OCI-LY7 (cell line): ENCODE data around the gene STXBP6.

Source experiments
- EZH2phosphoT487 ChIP-seq: fragments of 200-600 bp; sonication (generic); IDR thresholded peaks from 2 replicates; pipeline ENCODE4 v1.6.1; 2018; ENCODE audit warnings: low read depth, borderline replicate concordance, mild to moderate bottlenecking, mixed run types, antibody characterized with exemption, low read length, moderate library complexity, mixed read lengths
- TF ChIP-seq, protein P1 (sequence below): fragments of 200-600 bp; sonication (generic); conservative IDR thresholded peaks from 2 replicates; pipeline ENCODE4 v1.5.1; 2014; ENCODE audit warnings: mild to moderate bottlenecking, antibody characterized with exemption, low read length, moderate library complexity, mixed read lengths

DNA sequence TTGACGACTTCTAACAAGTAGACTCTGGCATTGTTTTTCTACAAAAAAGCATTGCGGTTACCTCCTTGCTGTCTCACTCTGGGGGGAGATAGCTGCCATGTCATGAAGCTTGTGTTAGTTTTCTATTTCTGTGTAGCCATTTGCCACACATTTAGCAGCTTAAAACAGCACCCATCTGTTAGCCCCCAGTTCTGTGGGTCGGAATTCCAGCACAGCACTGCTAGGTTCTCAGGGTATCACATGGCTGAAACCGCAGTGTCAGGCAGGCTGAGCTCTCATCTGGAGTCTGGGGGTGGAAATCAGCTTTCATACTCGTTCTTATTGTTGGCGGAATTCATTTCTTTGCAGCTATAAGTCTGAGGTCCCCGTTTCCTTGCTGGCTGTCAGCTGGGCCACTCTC is 19.9 kb upstream of the STXBP6 start:
- TF ChIP-seq, protein P1, sequence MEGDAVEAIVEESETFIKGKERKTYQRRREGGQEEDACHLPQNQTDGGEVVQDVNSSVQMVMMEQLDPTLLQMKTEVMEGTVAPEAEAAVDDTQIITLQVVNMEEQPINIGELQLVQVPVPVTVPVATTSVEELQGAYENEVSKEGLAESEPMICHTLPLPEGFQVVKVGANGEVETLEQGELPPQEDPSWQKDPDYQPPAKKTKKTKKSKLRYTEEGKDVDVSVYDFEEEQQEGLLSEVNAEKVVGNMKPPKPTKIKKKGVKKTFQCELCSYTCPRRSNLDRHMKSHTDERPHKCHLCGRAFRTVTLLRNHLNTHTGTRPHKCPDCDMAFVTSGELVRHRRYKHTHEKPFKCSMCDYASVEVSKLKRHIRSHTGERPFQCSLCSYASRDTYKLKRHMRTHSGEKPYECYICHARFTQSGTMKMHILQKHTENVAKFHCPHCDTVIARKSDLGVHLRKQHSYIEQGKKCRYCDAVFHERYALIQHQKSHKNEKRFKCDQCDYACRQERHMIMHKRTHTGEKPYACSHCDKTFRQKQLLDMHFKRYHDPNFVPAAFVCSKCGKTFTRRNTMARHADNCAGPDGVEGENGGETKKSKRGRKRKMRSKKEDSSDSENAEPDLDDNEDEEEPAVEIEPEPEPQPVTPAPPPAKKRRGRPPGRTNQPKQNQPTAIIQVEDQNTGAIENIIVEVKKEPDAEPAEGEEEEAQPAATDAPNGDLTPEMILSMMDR, result no peak
- no peak for TF ChIP-seq EZH2phosphoT487
